Activated T-cell treated with anti-CD3 and anti-CD28 coated beads for 48 hours (primary cell): ENCODE measurements around the gene CUBN.

Source experiments
- DNase-seq: peaks from one replicate; pipeline ENCODE4 v3.0.0-alpha.2; 2020; ENCODE audit warnings: low read depth

The CUBN gene

GRCh38 chr10:16916496-16916895 is 213.1 kb downstream of the CUBN start:
- DNase-seq, result no peak

DNA sequence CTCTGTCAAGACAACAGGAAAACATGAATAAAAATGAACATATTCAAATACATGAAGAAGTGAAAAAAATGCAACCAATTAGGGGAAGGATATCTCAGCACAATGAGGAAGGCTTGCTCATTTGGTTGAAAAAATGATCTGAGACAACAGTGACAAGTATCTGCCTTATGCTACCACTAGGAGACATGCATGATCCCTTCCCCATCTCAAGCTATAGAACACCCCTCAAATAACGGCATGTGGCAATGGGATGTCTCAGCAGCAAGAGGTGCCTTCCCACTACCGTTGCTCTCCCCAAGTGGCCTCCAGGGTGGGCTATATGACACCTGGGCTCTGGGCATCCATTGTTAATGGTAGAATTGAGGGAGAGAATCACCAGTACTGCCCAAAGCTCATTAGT is 214.3 kb downstream of the CUBN start:
- no peak for DNase-seq

- no peak for DNase-seq
Measured at GRCh38 chr10:16913266-16913665, 216.3 kb downstream of the CUBN start.

DNA sequence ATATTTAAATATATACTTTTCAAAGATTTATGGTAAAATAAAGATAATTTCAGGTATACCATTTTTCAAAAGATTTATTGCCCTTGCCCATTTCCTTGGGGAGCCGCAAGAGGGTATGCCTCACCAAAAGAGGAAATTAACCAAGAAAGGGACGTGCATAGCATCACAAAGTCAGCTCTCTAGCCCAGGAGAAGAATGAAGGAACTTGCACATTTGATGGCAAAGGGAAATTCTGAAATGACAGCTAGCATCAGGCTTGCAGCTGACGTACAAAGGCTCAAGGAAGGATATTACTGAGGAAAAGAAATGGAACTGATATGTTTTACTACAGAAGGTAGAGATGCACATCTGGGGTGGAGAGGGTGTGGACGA is 218.8 kb downstream of the CUBN start:
- no peak for DNase-seq

DNA sequence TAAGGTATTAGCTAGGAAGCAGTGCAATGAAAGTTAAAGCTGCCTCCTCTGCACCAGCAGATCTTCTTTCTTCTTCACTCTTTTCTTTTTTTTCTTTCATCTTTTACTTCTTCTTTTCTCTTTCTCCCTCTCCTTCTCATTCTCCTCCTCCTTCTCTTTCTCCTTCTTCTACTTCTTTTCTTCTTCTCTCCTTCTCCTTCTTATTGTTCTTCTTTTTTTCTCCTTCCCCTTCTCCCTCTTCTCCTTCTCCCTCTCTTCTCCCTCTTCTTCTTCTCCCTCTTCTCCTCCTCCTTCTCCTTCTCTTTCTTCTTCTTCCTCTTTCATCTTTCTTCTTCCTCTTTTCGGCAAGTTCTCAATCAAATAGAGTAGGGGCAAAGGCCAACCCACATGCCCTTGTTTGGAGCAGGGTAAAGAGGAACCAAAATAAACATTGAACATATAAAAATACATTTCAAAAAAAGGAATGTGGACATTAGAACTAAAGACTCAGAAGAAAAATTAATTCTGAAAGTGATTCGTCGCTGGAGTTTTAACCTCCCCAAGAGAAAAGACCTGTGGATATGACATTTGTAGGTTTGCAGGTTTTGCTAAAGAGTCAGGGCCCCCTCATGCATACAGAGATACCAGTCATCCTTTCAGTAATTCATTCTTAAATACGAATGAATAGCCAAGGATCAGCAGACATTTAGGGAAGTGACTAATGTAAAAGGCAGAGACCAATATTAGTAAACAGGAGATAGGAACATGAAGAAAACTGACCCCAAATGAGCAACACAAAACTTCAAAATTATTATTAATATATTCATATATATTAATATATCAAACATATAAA is 219.4 kb downstream of the CUBN start:
- DNase-seq, result no peak

GRCh38 chr10:16909271-16909767 is 220.3 kb downstream of the CUBN start:
- DNase-seq, result no peak

DNA sequence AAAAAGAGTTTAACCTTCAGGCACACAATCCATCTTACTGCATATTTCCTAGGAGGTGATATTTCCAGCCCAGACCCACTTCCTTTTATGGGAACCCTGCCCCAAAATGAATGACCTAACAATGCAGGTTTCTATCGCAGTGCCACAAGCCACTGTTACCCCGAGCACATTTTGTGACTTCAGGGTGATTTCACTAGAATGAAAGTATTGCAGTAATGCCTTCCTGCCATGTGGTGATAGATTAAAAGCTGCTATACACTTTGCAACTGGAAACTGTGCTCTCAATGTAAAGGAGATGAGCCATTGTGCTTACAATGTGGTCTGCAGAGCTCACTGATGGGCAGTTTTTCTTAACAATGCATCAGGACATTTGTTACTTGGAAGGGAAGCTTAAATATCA is 221.9 kb downstream of the CUBN start:
- no peak for DNase-seq

- DNase-seq, result no peak
Measured at GRCh38 chr10:16905320-16905719, 224.3 kb downstream of the CUBN start.

GRCh38 chr10:16904639-16905061 is 225.0 kb downstream of the CUBN start:
- DNase-seq, result no peak

- DNase-seq, result no peak
Measured at GRCh38 chr10:16904049-16904448, 225.6 kb downstream of the CUBN start.

DNA sequence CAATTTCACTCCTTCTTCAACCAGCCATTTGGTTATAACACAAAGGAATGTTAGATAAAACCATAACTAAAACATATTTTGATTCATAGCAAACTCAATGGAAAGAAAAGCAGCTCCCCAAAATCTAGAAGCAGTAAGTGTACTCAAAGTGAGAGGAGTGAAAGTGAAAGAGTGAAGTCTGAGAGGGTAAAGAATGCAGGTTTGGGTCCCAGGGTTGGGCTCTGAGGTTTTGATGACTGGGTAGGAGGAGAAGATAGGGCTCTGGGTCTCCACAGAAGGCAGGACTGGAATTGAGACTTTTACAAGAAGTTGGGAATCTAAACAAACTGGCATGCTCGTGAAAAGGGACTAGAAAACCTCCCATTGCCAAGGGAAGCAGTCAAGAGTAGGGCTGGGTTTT is 227.0 kb downstream of the CUBN start:
- DNase-seq, result no peak

GRCh38 chr10:16901106-16901505 is 228.5 kb downstream of the CUBN start:
- no peak for DNase-seq

DNA sequence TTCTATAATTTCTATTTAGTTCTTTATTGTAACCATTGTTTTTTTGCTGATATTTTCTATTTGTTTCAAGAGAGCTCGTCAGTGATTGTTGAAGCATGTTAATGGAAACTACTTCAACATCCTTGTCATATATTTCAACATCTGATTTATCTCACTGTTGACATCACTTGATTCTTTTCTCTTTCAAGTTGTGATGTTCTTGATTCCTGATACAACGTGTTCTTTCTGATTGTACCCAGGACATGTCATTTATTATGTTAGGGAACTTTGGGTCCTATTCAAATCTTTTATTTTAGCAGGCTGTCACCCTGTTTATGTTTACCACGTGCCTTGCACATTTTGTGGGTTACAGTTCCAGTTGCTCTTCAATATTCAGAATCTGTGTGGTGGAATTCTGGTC is 232.6 kb downstream of the CUBN start:
- DNase-seq, result no peak

DNA sequence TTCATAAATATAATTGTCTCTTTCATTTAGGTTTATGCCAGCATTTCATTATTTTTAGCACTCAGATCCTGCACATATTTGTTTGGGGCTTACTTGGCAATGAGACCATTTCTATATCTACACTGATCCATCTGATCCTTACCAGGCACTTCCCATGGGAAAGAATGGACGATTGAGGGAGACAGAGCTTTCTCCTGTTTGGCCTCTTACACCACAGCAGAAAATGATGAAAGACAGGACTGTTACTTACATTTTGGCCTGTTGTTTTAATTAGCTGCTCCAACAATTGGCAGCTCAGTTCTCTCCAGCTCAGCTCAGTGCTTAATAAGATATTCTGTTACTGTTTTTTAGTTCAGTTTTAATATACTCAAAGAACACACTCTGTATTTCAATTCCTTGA is 234.8 kb downstream of the CUBN start:
- DNase-seq, result no peak

- DNase-seq, result no peak
Measured at GRCh38 chr10:16893664-16894063, 235.9 kb downstream of the CUBN start.

- DNase-seq, result peak; percentile 30
Measured at GRCh38 chr10:16891375-16892313, 238.0 kb downstream of the CUBN start.

DNA sequence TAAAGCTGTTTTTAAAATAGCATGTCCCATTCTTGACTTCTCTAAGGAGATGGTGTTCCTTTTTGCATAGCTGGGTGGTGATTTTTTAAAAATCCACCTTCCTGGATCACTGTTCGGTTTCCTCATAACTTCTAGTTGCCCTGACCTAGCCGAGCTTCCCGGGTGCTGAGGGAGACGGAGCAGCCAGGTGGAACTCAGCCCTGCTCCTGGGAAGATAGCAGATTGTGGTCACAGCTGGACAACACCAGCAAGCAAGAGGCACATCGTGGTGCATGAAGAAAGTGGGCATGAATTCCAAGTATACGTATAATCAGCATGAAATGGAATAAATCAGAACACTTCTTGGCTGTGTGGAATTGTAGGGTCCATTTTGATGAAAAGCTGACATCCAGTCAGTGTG is 238.9 kb downstream of the CUBN start:
- no peak for DNase-seq

- DNase-seq, result no peak
Measured at GRCh38 chr10:16887565-16887964, 242.0 kb downstream of the CUBN start.

- DNase-seq, result no peak
Measured at GRCh38 chr10:16886031-16886430, 243.6 kb downstream of the CUBN start.

- no peak for DNase-seq
Measured at GRCh38 chr10:16884497-16884896, 245.1 kb downstream of the CUBN start.

DNA sequence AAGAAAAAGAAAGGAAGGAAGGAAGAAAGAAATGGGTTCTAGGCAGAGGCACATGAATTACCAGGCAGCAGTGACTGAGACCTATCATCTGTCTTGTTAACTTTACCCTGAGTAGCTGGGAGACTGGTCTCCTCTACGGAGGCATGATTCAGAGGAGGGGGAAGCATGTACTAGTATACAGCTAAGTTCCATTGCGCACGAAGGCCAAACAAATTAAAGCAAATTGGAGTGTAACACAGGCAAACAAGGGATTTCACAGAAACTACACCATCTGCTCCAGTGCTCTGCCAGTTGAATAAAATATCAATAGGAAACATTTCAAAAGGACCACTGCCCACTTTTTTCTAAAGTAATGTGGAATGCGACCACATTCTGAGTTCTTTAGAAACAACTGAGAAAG is 246.5 kb downstream of the CUBN start:
- no peak for DNase-seq

DNA sequence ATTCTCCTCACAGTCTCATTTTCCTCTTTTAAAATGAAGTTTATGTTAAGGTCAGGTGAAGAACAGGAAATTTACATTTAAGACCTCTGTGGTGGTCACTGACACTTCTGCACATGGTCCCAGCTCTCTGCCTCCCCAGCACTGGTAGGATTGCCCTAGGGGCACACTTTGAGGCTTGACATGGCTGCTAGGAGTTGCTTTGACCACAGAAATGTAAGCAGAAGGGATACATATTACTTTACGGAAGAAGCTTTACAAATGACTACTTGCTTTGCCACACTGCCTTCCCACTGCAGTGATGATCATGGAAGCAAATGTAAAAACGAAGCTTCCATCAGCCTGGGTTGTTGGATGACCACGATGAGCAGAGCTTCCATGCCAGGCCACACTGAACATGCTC is 259.3 kb downstream of the CUBN start:
- no peak for DNase-seq

- no peak for DNase-seq
Measured at GRCh38 chr10:16867990-16868389, 261.6 kb downstream of the CUBN start.
